Effector memory CD4-positive, alpha-beta T cell (primary cell): ENCODE data around the gene NXNL1.

Source experiments
- DNase-seq, 3 donors: peaks; one replicate each; pipeline ENCODE4 v3.0.0-alpha.2; 2020
- H3K27ac ChIP-seq: 2 replicates; pipeline ENCODE4 v1.7.0; 2013; ENCODE audit warnings: mild to moderate bottlenecking, low read length, moderate library complexity; ENCODE audit not compliant: insufficient read depth, poor library complexity, severe bottlenecking
- H3K27me3 ChIP-seq: replicated peaks from 2 replicates; pipeline ENCODE4 v1.7.0; 2013; ENCODE audit warnings: mild to moderate bottlenecking, low read length; ENCODE audit not compliant: insufficient read depth, control insufficient read depth, poor library complexity, severe bottlenecking
- H3K36me3 ChIP-seq: 2 replicates; pipeline ENCODE4 v1.7.0; 2013; ENCODE audit warnings: mild to moderate bottlenecking, low read length, moderate library complexity; ENCODE audit not compliant: control insufficient read depth, insufficient read depth
- H3K4me1 ChIP-seq: 2 replicates; pipeline ENCODE4 v1.7.0; 2013; ENCODE audit warnings: low read length, mild to moderate bottlenecking; ENCODE audit not compliant: control insufficient read depth, insufficient read depth, poor library complexity, severe bottlenecking
- H3K4me3 ChIP-seq: 2 replicates; pipeline ENCODE4 v1.7.0; 2013; ENCODE audit warnings: low read length, low read depth, mild to moderate bottlenecking; ENCODE audit not compliant: insufficient read depth, poor library complexity, severe bottlenecking
- H3K9me3 ChIP-seq: 2 replicates; pipeline ENCODE4 v1.7.0; 2013; ENCODE audit warnings: mild to moderate bottlenecking, low read length, moderate library complexity; ENCODE audit not compliant: control insufficient read depth

Gene NXNL1

DNA sequence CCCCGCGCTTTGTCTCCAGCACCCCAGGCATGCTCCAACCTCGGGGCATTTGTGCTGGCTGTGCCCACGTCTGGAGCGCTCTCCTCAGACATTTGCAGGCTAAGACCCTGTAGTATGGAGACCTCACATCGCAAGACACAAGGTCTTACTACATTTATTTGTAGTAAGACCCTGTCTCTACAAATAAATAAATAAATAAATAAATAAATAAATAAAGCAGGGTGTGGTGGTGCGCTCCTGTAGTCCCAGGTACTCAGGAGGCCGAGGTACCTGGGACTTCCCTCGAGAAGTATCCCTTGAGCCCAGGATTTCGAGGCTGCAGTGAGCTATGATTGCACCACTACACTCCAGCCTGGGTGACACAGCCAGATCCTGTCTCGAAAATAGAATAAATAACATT, 4.6 kb downstream of the NXNL1 start:
- Histone ChIP-seq H3K36me3 (no peaks in the 10 kb centered on the region), H3K27ac (no peak overlapping the region), H3K4me3 (no peak overlapping the region), H3K27me3 (peaks cover 19% of the 10 kb centered on the region), H3K9me3 (no peaks in the 10 kb centered on the region), H3K4me1 (no peaks in the 10 kb centered on the region)
- no peak for DNase-seq

GRCh38 chr19:17455308-17456123, 5.2 kb downstream of the NXNL1 start:
- DNase-seq, result no peak
- peaks cover 19% of the 10 kb centered on the region for H3K27me3 ChIP-seq
- H3K4me3 ChIP-seq, result no peak overlapping the region
- no peaks in the 10 kb centered on the region for H3K9me3 ChIP-seq
- H3K36me3 ChIP-seq, result no peaks in the 10 kb centered on the region
- H3K4me1 ChIP-seq, result no peaks in the 10 kb centered on the region
- no peak overlapping the region for H3K27ac ChIP-seq

DNA sequence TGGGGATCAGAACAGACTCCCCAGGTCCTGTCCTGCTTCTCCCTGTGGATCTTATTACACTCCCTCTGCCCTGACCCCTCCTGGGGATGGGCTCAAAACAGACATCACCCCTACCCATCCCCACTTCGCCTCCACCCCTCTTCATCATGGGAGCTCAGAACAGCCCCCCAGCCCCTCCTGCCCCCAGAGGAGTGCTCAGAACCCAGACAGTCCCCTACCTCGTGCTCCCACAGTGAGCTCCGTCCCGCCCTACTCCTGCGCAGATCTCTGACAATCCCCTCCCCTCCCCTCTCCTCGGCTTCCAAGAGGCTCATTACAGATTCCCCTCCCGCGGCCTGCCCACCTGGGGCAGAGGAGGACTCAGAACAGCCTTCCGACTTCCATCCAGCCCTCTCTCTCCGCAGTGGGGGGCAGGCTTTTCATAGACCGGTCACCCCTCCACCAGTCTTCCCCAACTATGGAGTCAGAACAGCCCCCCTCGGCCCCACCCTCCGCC, 6.1 kb downstream of the NXNL1 start:
- DNase-seq, result no peak
- Histone ChIP-seq H3K27ac (no peak overlapping the region), H3K27me3 (peaks cover 19% of the 10 kb centered on the region), H3K4me1 (no peaks in the 10 kb centered on the region), H3K9me3 (no peaks in the 10 kb centered on the region), H3K4me3 (no peak overlapping the region), H3K36me3 (no peaks in the 10 kb centered on the region)

- no peak for DNase-seq
- peaks cover 19% of the 10 kb centered on the region for H3K27me3 ChIP-seq
These were observed 8.9 kb downstream of the NXNL1 start for GRCh38 chr19:17451820-17452219.

DNA sequence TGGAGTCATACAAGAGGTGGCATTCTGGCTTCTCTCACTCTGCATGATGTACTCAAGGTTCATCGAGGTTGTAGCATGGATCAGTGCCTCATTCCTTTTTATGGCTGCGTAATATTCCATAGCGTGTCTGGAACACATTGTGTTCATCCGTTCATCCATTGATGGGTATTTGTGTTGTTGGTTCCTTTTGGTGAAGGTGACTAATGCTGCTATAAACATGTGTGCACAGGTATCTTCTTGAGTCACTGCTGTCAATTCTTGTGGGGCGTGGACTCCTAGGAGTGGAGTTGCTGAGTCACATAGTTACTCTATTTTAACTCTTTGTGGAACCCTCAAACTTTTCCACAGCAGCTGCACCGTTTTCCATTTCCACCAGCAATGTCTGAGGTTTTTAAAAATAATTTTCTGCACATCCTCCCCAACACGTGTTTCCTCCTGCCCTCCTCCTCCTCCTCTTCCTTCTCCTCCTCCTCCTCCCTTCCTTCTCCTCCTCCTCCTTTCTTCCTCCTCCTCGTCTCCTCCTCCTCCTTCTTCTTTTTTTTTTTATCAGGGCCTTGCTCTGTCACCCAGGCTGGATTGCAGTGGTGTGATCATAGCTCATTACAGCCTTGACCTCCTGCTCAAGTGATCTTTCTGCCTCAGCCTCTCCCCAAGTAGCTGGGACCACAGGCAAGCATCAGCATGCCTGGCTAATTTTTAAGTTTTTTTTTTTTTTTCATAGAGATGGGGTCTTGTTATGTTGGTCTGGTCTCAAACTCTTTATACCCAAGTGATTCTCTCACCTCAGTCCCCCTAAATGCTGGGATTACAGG, 10.3 kb downstream of the NXNL1 start:
- Histone ChIP-seq H3K36me3 (no peaks in the 10 kb centered on the region), H3K27ac (no peak overlapping the region), H3K4me1 (peaks cover 4% of the 10 kb centered on the region), H3K27me3 (peaks cover 8% of the 10 kb centered on the region), H3K4me3 (no peak overlapping the region), H3K9me3 (no peaks in the 10 kb centered on the region)
- no peak for DNase-seq

More at GRCh38 chr19:17451820-17452219, 8.9 kb downstream of the NXNL1 start:
- Histone ChIP-seq H3K4me3 (no peak overlapping the region), H3K27ac (no peak overlapping the region), H3K36me3 (no peaks in the 10 kb centered on the region), H3K9me3 (no peaks in the 10 kb centered on the region), H3K4me1 (peaks cover 4% of the 10 kb centered on the region)

DNA sequence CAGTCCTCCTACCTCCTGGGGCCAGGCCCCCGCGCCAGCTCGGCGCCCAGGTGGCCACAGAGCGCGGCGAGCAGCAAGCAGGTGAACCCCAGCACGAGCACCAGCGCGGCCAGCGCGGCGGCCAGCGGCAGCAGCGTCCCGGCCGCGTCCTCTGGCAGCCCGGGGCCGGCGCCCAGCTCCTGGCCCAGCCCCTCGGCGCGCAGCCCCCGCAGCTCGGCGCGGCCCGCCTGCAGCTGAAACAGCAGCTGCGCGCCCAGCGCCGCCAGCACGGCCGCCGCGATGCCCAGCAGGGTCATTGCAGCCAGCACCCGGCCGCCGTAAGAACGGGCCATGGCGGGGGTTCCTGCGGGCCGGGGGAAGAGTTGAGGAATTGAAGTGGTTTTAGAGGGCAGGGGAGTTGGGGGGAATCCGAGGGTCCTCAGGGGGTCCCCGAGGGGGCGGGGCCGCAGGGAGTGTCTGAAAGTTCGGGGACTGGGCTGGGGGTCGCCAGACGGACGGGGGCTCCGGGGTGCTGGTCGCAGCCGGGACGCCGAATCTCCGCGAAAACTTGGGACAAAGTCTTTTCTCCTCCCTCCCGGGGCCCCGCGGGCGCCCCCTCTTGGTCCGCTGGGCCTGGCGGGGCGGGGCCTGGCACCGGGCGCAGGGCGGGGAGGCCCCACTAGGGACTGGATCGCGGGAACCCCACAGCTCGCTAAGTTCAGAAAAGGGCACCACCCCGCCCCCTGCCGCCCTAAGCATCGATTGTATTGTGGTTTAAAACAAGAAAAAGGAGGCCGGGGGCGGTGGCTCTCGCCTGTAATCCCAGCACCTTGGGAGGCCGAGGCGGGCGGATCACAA, 12.4 kb downstream of the NXNL1 start, which contains the start of gene TMEM221:
Gene TMEM221, minus strand, starts transcription at position 538 of the 837 bp plus-strand sequence. Its CDS starts 206 bp downstream, at position 332.
- Histone ChIP-seq H3K4me3 (peak within 1 kb of the TSS; percentile 52), H3K36me3 (no peaks in the 10 kb centered on the region), H3K9me3 (no peaks in the 10 kb centered on the region), H3K27me3 (no peaks in the 10 kb centered on the region), H3K4me1 (peaks cover 4% of the 10 kb centered on the region), H3K27ac (no peak within 1 kb of the TSS)
- peak; percentile 13 to 47 (median 38) for DNase-seq

- no peaks in the 10 kb centered on the region for H3K27me3 ChIP-seq
- no peak overlapping the region for H3K4me3 ChIP-seq
- no peaks in the 10 kb centered on the region for H3K9me3 ChIP-seq
- H3K4me1 ChIP-seq, result peaks cover 4% of the 10 kb centered on the region
- no peak overlapping the region for H3K27ac ChIP-seq
- no peaks in the 10 kb centered on the region for H3K36me3 ChIP-seq
- no peak for DNase-seq
These were observed 13.0 kb downstream of the NXNL1 start for GRCh38 chr19:17447704-17448130.

- Histone ChIP-seq H3K27ac (no peak overlapping the region), H3K27me3 (no peaks in the 10 kb centered on the region), H3K9me3 (no peaks in the 10 kb centered on the region), H3K4me1 (peaks cover 4% of the 10 kb centered on the region), H3K36me3 (no peaks in the 10 kb centered on the region), H3K4me3 (no peak overlapping the region)
- DNase-seq, result no peak
These were observed 15.1 kb downstream of the NXNL1 start for GRCh38 chr19:17445526-17446165.
